GM19438 (cell line): Measurements from ENCODE around the gene HLA-B.
"Not testable (repeated sequence)": the region's sequence is repeated elsewhere in the genome, so short reads cannot be mapped to it uniquely, and the experiment has no call there.

ENCODE experiments used
- ATAC-seq: cut with Tn5 transposase; IDR thresholded peaks from one replicate; pipeline ENCODE4 v1.9.1; 2021; ENCODE audit warnings: low read depth; ENCODE audit not compliant: unreplicated experiment

Gene HLA-B

DNA sequence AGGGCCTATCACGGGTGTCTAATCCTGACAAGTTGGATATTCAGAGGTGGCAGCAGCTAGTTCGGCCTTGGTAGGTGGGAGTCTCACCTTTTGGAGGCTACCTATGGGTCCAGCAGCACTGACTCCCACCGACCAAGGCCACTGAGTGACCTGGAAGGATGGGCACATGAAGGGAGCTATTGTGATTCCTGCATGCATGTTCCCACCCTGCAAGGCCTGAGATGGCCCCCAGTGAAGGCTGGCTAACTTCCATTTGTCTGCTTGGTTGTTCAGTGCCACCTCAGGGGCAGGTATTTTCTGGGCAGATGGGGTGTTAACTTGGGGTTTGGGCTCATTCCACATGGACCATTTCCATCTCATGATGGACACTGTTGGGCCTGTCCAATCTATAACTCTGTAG lies 28.1 kb upstream of the HLA-B start:
- ATAC-seq: no peak

DNA sequence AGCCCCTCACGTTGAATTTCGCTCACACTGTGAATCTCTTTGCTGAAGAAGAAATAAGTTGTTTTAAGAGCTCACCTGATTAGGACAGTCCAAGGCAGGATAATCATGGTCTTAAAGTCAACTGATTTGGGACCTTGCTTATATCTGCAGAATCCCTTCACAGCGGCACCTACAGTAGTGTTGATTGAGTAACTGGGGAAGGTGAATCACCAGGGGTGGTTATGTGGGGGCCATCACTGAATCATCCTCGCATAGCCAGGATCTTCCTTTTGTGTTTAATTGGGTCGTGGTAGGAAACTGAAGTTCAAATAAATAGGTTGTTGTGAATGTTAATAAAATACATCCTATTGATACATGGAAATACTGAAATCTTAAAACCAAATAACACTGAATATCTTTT lies 26.2 kb upstream of the HLA-B start:
- ATAC-seq: no peak

DNA sequence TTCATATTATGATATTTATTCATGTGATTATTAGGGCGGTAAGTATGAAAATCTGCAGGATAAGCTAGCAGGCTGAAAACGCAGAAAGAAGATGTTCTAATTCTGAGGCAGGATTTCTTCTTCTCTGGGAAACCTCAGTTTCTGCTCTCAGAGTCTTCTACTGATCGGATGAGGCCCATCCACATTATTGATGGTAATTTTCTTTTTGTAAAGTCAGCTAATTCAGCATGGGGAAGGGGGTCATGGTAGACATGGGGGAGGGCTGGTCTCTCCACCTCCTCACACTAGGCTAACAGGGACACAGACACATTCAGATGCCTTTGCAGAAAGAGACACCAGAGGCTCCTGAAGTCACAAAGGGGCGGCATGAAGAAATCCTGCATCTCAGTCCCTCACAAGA lies 24.7 kb upstream of the HLA-B start:
- no peak for ATAC-seq

DNA sequence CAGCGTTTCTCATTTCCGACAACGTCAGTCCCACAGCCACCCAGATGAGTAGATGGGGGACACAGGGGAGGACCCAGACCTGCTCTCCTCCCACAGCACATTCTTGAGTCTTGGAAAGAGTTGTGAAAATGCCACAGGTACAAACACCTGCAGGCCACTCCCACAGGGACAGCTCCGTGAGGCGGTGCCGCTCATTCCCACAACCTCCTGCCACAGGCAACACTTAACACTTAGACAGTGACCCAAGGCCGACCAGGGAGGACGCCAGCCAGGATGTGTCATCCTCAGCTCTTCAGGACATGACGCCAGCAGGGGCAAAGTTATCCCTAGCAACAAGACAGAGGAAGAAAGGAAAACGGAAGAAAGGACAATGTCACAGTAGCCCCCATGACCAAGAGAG lies 22.9 kb upstream of the HLA-B start:
- no peak for ATAC-seq

DNA sequence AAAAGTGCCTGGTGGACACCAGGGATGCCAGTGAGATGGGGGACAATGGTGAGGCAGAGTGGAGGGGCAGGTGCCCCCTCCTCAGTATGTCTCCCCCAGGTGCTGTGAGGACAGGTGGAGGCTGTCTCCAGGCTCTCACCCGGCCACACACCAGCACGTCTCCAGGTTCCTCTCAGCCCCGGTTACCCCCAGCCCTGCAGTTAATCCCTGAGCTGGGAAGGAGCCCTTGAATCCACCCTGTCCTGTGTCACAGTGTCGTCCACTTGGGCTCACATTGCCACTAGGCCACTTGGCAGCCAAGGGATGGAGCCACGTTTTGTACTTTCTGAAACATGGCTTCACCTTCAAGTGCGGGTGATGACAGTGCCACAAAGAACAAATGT lies 21.7 kb upstream of the HLA-B start:
- no peak for ATAC-seq

DNA sequence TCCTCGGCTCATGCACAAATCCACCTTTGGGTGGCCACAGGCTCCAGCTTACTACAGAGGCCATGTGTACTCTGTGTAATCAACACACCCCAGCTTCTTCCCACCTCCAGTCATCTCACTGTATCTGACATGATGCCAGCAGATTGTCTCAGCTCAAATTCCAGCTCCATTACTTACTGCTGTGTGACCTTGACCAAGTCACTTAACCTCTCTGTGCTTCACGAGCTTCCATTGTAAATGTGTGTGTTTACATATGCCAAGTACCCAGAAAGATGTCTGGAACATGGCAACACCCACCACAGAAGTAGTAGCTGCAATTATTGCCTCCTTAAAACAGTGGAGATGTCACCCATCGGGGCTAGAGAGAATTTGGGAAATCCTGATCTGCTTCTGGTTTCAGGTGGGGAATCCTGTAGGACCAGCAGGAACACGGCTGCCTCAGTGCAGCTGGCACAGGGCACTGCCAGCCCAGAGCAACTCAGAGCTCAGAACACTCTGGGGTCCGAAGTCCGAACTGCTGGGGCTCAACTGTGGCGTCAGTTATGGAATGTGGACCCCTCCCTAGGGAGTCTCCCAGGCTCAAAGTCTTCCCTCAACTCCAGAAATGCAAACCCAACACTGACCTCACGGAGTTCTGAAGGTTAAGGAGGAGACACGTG lies 21.2 kb upstream of the HLA-B start:
- ATAC-seq: no peak

DNA sequence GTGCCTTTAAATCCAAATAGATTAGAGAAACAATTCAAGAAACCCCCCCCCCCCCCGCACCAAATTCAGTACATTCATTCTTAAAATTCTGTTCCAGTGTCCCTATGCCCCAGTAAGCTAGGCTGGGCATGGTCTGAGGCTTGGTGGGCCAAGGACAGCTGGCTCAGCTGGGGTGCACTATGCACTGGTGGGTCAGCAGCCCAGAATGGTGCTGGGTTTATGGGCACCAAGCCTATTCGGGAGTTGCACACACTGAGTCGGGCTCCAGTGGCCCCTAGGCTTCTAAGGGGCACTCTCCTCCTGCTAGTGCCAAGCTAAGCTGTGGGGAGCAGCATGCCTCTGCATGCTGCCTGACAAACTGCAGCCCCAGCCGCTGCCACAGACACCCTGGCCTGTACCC lies 20.1 kb upstream of the HLA-B start:
- no peak for ATAC-seq

DNA sequence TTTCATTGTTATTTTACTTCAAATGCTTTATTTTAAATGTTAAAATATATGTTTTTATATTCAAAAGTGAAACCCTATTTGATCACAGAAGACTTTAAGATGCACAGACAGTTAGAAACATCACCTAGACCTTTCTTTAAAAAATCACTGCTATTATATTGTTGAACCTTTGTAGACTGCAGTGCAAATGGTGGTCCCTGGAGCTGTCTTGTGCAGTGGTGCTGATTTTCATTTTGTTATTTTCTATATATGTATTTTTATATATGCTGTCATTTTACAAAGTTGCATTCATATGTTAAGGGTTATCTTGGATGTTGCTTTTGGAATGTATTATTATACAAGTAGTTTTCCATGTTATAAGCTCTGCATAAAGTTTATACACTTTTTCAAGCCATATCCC lies 18.7 kb upstream of the HLA-B start:
- no peak for ATAC-seq

DNA sequence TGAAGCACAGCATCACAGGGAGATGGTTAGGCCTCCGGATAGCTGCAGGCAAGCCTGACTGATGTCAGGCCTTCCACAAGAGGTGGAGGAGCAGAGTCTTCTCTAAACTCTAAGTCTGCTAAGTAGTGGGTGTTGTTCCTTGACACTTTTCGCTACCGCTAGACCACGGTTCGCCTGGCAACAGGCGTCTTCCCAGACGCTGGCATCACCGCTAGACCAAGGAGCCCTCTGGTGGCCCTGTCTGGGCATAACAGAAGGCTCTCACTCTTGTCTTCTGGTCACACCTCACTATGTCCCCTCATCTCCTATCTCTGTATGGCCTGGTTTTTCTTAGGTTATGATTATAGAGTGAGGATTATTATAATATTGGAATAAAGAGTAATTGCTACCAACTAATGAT lies 17.1 kb upstream of the HLA-B start:
- not testable (repeated sequence) for ATAC-seq

DNA sequence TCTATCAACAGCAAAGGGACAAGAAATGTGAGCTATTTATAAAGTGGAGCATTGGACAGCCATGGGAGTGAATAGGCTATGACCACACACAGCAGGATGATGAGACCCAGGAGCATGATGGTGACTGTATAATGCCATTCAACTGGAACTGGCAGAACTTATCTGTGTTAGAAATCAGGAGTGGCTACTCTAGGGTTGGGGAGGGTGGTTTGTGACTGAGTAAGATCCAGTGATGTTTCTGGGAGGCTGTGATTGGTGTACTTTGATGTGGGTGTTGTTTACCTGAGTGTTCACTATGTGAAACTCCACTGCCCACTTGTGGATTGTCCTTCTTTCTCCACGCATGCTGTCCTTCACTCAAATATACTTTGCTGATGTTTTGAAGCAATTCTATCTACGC lies 11.5 kb upstream of the HLA-B start:
- no peak for ATAC-seq

- ATAC-seq: peak; percentile 78
Observed at GRCh38 chr6:31366693-31367470, 9.9 kb upstream of the HLA-B start.

GRCh38 chr6:31365864-31366263 lies 8.9 kb upstream of the HLA-B start:
- no peak for ATAC-seq

DNA sequence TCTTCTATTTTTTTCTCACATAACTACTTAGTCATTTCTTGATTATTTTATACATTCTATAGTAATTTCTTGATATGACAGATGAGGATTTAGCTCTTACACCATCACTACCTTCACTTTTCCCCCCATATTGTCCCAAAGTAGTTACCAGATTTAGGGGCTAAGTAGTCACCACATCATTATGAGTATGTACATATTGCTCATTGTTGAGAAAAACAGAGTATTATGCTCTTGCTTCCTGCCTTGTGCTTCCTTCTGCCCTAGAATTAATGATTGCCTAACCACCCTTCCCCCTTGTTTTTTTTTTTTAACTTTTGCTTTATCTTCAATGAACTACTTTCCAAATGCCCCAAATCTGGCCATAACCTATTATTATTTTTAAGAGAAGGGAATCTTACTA lies 6.8 kb upstream of the HLA-B start:
- ATAC-seq: no peak

- no peak for ATAC-seq
Observed at GRCh38 chr6:31362751-31363150, 5.8 kb upstream of the HLA-B start.

- no peak for ATAC-seq
Observed at GRCh38 chr6:31359581-31359980, 2.6 kb upstream of the HLA-B start.

DNA sequence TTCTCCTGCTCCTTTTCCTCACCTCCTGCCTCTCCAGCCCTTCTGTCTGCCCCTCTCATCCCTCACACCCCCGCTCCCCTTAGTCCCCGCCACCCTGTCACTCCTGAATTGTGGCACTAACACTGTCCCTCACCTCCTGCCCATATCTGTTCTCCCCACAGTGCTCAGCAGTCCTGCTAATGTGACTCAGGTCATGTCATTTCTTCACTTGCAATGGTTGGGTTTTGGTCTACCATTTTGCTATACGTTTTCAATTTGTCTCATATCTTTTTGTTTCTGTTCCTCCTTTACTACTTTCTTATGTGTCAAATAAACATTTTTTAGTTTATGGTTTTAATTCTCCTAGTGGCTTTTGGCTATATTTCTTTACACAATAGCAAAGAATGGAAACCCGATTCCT lies 1.3 kb upstream of the HLA-B start:
- no peak for ATAC-seq

DNA sequence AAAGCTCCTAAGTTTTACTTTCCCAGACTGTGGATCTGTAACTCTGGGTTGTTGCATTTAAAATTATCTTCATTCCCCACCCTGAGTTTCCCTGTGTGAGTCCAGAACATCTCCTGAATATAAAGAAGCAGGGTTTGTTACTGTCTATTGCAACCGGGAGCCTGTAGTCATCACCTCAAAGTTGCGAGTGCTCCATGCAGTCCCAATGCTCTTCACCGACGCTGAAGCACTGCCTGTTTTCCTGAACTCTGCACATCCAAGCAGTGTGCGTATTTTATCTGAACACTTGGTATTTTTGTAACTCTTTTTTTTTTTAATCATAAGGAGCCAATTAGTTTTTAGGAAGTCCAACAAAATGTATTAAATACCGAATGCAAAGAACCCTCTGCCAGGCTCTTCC lies 907 bp upstream of the HLA-B start:
- no peak for ATAC-seq

DNA sequence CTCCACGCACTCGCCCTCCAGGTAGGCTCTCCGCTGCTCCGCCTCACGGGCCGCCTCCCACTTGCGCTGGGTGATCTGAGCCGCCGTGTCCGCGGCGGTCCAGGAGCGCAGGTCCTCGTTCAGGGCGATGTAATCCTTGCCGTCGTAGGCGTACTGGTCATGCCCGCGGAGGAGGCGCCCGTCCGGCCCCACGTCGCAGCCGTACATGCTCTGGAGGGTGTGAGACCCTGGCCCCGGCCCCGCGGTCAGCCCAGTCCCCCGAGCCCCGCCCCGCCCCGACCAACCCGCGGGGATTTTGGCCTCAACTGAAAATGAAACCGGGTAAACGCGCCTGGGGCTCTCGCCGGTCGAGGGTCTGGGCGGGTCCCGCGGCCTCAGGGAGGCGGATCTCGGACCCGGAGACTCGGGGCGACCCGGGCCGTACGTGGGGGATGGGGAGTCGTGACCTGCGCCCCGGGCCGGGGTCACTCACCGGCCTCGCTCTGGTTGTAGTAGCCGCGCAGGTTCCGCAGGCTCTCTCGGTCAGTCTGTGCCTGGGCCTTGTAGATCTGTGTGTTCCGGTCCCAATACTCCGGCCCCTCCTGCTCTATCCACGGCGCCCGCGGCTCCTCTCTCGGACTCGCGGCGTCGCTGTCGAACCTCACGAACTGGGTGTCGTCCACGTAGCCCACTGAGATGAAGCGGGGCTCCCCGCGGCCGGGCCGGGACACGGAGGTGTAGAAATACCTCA lies 598 bp downstream of the HLA-B start:
- ATAC-seq: no peak

- ATAC-seq: no peak
Observed at GRCh38 chr6:31355583-31355948, 1.4 kb downstream of the HLA-B start.

GRCh38 chr6:31354864-31355582 lies 2.0 kb downstream of the HLA-B start:
- ATAC-seq: no peak

DNA sequence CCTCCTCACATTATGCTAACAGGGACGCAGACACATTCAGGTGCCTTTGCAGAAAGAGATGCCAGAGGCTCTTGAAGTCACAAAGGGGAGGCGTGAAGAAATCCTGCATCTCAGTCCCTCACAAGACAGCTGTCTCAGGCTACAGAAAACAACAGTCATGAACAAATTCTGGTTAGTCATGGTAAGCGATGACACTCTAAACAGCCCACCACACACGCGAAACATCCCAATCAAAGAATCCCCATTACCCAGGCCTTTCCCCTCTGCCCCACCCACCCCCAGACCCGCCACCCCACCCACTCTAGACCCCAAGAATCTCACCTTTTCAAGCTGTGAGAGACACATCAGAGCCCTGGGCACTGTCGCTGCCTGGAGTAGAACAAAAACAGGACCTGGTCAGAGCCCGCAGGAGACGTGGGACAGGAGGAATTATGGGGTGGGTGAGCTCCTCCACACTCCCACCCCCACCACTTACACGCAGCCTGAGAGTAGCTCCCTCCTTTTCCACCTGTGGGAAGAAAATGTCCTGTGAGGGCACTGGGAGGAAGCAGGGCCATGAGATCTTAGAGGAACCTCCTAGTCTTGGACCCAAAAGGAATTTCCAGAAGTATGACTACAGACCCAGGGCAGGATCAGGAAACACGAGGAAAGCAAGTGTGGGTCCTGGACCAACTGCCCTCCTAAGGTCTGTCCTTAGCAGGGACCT lies 2.7 kb downstream of the HLA-B start:
- ATAC-seq: no peak
